SK-N-SH (cell line): ENCODE measurements around the gene IGFBP7.

Experiments
- CHD2 ChIP-seq: fragments of 150-350 bp; IDR thresholded peaks from 2 replicates; pipeline ENCODE4 v1.6.1; 2018; ENCODE audit warnings: low read length; ENCODE audit not compliant: partially characterized antibody
- CTCF ChIP-seq: fragments of 200-600 bp; sonication (generic); IDR thresholded peaks from 2 replicates; pipeline ENCODE4 v1.6.1; 2017; ENCODE audit warnings: antibody characterized with exemption, mild to moderate bottlenecking, moderate library complexity
- JUND ChIP-seq: IDR thresholded peaks from 2 replicates; pipeline ENCODE4 v1.4.0; 2012
- MAX ChIP-seq: IDR thresholded peaks from 2 replicates; pipeline ENCODE4 v1.4.0; 2012; ENCODE audit warnings: low read depth
- MEF2A ChIP-seq: IDR thresholded peaks from 2 replicates; pipeline ENCODE4 v1.4.0; 2012; ENCODE audit warnings: low read depth, borderline replicate concordance
- MXI1 ChIP-seq: IDR thresholded peaks from 2 replicates; pipeline ENCODE4 v1.6.1; 2012; ENCODE audit warnings: mild to moderate bottlenecking, low read depth, low read length, improper control_type of control experiment
- NRF1 ChIP-seq: IDR thresholded peaks from 2 replicates; pipeline ENCODE4 v1.6.1; 2012; ENCODE audit warnings: low read depth, mild to moderate bottlenecking, low read length
- RAD21 ChIP-seq: IDR thresholded peaks from 2 replicates; pipeline ENCODE4 v1.6.1; 2012; ENCODE audit warnings: mild to moderate bottlenecking, low read length
- REST ChIP-seq: IDR thresholded peaks from 2 replicates; pipeline ENCODE4 v1.6.1; 2012; ENCODE audit warnings: mild to moderate bottlenecking, low read depth, low read length, moderate library complexity
- USF2 ChIP-seq: fragments of 150-350 bp; IDR thresholded peaks from 2 replicates; pipeline ENCODE4 v1.6.1; 2017; ENCODE audit warnings: antibody characterized with exemption, low read length, low read depth, borderline replicate concordance
- YY1 ChIP-seq: IDR thresholded peaks from 2 replicates; pipeline ENCODE4 v1.4.0; 2012; ENCODE audit warnings: low read depth, mild to moderate bottlenecking
- ZBTB33 ChIP-seq: IDR thresholded peaks from 2 replicates; pipeline ENCODE4 v1.4.0; 2012; ENCODE audit warnings: low read depth, borderline replicate concordance

GRCh38 chr4:57144466-57144865, 34.3 kb upstream of the IGFBP7 start:
- TF ChIP-seq NRF1: no peak
- TF ChIP-seq CHD2: no peak
- no peak for TF ChIP-seq RAD21
- no peak for TF ChIP-seq MEF2A
- no peak for TF ChIP-seq CTCF
- TF ChIP-seq MAX: no peak
- no peak for TF ChIP-seq JUND
- TF ChIP-seq MXI1: no peak
- no peak for TF ChIP-seq USF2
- TF ChIP-seq YY1: no peak
- no peak for TF ChIP-seq ZBTB33
- TF ChIP-seq REST: no peak
